Upper lobe of left lung (tissue), 4 donors: ENCODE data around the gene AGPS.

ENCODE experiments used
- EP300 ChIP-seq, 4 donors: sonication (generic); formaldehyde crosslinking; IDR thresholded peaks; one replicate each; pipeline ENCODE4 v1.5.1; 2017; ENCODE audit warnings: antibody characterized with exemption in 4 of 4, control low read depth in 2 of 4
- POLR2A ChIP-seq, 4 donors: fragments of 450-650 bp; IDR thresholded peaks; one replicate each; pipeline ENCODE4 v1.5.1; 2016 to 2017; ENCODE audit warnings: antibody characterized with exemption in 4 of 4, mild to moderate bottlenecking in 2 of 4
- POLR2AphosphoS5 ChIP-seq, 2 donors: sonication (generic); formaldehyde crosslinking; IDR thresholded peaks; one replicate each; pipeline ENCODE4 v1.5.1; 2017; ENCODE audit warnings: antibody characterized with exemption in 2 of 2
- TF ChIP-seq, protein P1 (sequence below), 6 experiments: fragments of 450-650 bp in 4 of 6; fragments of 200-600 bp in 2 of 6; sonication (generic) in 2 of 6; IDR thresholded peaks; one replicate each; pipeline ENCODE4 v1.5.1; 2016 to 2019; ENCODE audit warnings: antibody characterized with exemption in 6 of 6

DNA sequence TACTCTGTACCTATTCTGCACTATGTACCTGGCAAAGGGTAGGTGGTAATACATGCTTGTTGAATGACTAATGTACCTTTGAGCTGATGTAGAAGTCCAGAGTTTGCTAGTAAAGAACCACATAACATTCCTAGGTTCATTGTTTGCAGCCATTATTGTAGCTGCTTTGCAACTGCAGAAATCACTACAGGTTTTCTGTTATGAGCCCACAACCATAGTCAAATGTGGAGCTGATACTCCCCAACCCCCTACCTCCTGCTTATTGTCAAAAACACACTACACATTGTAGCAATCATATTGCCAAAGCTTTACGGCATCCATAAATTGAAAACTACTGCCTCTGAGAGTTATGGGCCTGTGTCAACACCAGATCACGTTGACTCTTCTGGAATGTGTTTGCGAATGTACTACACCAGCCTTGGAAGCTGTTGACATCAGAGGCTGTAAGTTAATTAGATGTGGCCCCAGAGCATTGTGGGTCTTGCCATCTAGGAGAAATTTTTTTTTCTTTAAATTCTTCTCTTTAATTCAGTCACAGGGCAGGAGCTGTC, 187.0 kb downstream of the AGPS start:
- no peak for TF ChIP-seq EP300 (IDR thresholded peaks at IDR 0.05)
- TF ChIP-seq, protein P1, sequence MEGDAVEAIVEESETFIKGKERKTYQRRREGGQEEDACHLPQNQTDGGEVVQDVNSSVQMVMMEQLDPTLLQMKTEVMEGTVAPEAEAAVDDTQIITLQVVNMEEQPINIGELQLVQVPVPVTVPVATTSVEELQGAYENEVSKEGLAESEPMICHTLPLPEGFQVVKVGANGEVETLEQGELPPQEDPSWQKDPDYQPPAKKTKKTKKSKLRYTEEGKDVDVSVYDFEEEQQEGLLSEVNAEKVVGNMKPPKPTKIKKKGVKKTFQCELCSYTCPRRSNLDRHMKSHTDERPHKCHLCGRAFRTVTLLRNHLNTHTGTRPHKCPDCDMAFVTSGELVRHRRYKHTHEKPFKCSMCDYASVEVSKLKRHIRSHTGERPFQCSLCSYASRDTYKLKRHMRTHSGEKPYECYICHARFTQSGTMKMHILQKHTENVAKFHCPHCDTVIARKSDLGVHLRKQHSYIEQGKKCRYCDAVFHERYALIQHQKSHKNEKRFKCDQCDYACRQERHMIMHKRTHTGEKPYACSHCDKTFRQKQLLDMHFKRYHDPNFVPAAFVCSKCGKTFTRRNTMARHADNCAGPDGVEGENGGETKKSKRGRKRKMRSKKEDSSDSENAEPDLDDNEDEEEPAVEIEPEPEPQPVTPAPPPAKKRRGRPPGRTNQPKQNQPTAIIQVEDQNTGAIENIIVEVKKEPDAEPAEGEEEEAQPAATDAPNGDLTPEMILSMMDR (IDR thresholded peaks at IDR 0.05), result no peak
- TF ChIP-seq POLR2A (IDR thresholded peaks at IDR 0.05), result no peak
- TF ChIP-seq POLR2AphosphoS5 (IDR thresholded peaks at IDR 0.05), result no peak
